Transverse colon (tissue), 4 donors: ENCODE measurements around the gene MICB. TPM values are rescaled to one million over a fixed set of nuclear protein-coding genes. Genes with fewer than 3 reads are reported as not detected.

Experiments used
- DNase-seq: peaks from one replicate; pipeline ENCODE4 v3.0.0-alpha.2; 2019
- H3K27ac ChIP-seq, 4 donors: fragments of 200-600 bp; sonication (generic); 2 replicates each; pipeline ENCODE4 v1.5.1; 2016 to 2018; ENCODE audit warnings: inconsistent platforms in 4 of 4
- H3K27me3 ChIP-seq: fragments of 200-600 bp; sonication (generic); 2 replicates; pipeline ENCODE4 v1.5.1; 2017; ENCODE audit warnings: inconsistent platforms
- H3K36me3 ChIP-seq, 4 donors: fragments of 200-600 bp; sonication (generic); 2 replicates each; pipeline ENCODE4 v1.5.1; 2017 to 2019; ENCODE audit warnings: inconsistent platforms in 4 of 4
- H3K4me1 ChIP-seq, 4 donors: fragments of 200-600 bp; sonication (generic); 2 replicates each; pipeline ENCODE4 v1.5.1; 2017 to 2020; ENCODE audit warnings: inconsistent platforms in 4 of 4
- H3K4me3 ChIP-seq, 4 donors: fragments of 200-600 bp; sonication (generic); 1 replicate in 1 of 4; 2 replicates in 3 of 4; pipeline versions ENCODE4 v1.5.1 to v1.6.1; 2017 to 2019; ENCODE audit warnings: inconsistent platforms in 4 of 4
- H3K9me3 ChIP-seq, 2 donors: fragments of 200-600 bp; sonication (generic); 2 replicates each; pipeline ENCODE4 v1.5.1; 2017 to 2019; ENCODE audit warnings: inconsistent platforms in 2 of 2
- EP300 ChIP-seq: sonication (generic); formaldehyde crosslinking; IDR thresholded peaks from one replicate; pipeline ENCODE4 v1.6.1; 2017; ENCODE audit warnings: antibody characterized with exemption, low read depth
- POLR2A ChIP-seq: fragments of 450-650 bp; IDR thresholded peaks from one replicate; pipeline ENCODE4 v1.6.1; 2016; ENCODE audit warnings: antibody characterized with exemption, mild to moderate bottlenecking, moderate library complexity
- POLR2AphosphoS5 ChIP-seq, 3 donors: sonication (generic); formaldehyde crosslinking; IDR thresholded peaks; one replicate each; pipeline ENCODE4 v1.6.1; 2016; ENCODE audit warnings: antibody characterized with exemption in 3 of 3
- in situ Hi-C, 4 donors: fragments of 200-750 bp; cut with MboI; loops; one replicate each; pipeline versions ENCODE4 v1.15.0 to v1.15.1; 2017; ENCODE audit warnings: low sequenced_read_pairs in 3 of 4, low pct_ligation_motif_present in 1 of 4, low pct_unique_long_range_greater_than_20kb in 1 of 4
- intact Hi-C: fragments of 100-400 bp; cut with DNase I; formaldehyde crosslinking; loops from one replicate; pipeline ENCODE4 v1.15.1; 2023; ENCODE audit warnings: low total_unique reads
- small RNA-seq, 4 donors: library from RNA; depleted of rRNA; stranded (forward); fragments of <200 nt; gene quantifications; one replicate each; pipeline ENCODE3, GENCODE V24; 2016
- total RNA-seq, 4 donors: library from RNA; depleted of rRNA; stranded (reverse); fragments of >200 nt; gene quantifications; one replicate each; pipeline ENCODE4 v1.1.0, GENCODE V29; 2016
- TF ChIP-seq, protein P1 (sequence below), 5 experiments: fragments of 200-600 bp in 3 of 5; fragments of 450-650 bp in 2 of 5; sonication (generic) in 3 of 5; IDR thresholded peaks; 1 replicate in 2 of 5; 2 replicates in 3 of 5; pipeline ENCODE4 v1.5.1; 2016 to 2017; ENCODE audit warnings: antibody characterized with exemption in 5 of 5, inconsistent platforms in 3 of 5, mild to moderate bottlenecking in 2 of 5, moderate library complexity in 1 of 5

Gene MICB
- total RNA-seq, 4 donors from 2014 or later: 1.4 to 9.7 (median 4.0) TPM

DNA sequence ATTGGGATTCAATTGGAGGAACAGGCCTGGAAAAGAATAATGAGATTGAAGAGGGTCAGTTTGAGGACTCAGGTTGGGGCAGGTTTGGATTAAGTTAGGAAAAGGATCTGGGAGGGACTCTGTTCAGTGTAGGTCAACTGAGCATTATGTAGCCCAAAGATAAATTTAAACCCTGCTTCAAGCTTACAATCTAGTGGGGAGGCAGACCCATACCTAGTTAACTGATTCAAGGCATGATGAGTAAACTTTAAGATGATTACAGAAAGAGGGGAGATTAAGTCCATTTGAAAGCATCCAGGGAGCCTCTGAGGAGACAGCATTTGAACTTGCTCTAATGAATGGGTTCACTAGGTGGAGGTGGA lies 62.7 kb downstream of the MICB start:
- no peaks in the 10 kb centered on the region for H3K9me3 ChIP-seq
- no peaks in the 10 kb centered on the region for H3K27me3 ChIP-seq
- no peak overlapping the region for H3K4me3 ChIP-seq
- H3K36me3 ChIP-seq: peaks cover 0 to 14% (median 6%) of the 10 kb centered on the region in 4 donors
- intact Hi-C loops: no loop called here
- in situ Hi-C loops: no loop called here
- TF ChIP-seq, protein P1, sequence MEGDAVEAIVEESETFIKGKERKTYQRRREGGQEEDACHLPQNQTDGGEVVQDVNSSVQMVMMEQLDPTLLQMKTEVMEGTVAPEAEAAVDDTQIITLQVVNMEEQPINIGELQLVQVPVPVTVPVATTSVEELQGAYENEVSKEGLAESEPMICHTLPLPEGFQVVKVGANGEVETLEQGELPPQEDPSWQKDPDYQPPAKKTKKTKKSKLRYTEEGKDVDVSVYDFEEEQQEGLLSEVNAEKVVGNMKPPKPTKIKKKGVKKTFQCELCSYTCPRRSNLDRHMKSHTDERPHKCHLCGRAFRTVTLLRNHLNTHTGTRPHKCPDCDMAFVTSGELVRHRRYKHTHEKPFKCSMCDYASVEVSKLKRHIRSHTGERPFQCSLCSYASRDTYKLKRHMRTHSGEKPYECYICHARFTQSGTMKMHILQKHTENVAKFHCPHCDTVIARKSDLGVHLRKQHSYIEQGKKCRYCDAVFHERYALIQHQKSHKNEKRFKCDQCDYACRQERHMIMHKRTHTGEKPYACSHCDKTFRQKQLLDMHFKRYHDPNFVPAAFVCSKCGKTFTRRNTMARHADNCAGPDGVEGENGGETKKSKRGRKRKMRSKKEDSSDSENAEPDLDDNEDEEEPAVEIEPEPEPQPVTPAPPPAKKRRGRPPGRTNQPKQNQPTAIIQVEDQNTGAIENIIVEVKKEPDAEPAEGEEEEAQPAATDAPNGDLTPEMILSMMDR (IDR thresholded peaks at IDR 0.05): no peak
- TF ChIP-seq POLR2AphosphoS5 (IDR thresholded peaks at IDR 0.05) (no peak), EP300 (no peak), POLR2A (no peak)
- peaks cover 0 to 35% (median 7%) of the 10 kb centered on the region in 4 donors for H3K4me1 ChIP-seq
- peak overlapping the region; percentile 32 to 69 (median 63) for H3K27ac ChIP-seq
- no peak for DNase-seq

Small RNA genes lying within 50 kb of the gene (small RNA-seq; reads per million reads assigned to genes)
- gene AL663061.1: 0 reads per million in 4 donors
- 0 reads per million in 4 donors for gene RF00019
- gene SNORD117: 96.4 to 472 (median 126) reads per million in 4 donors
- 0 reads per million in 4 donors for gene SNORD84

Other genes with a start within 250 kb of the MICB start
- gene HLA-C, start 226.1 kb upstream of the MICB start, total RNA-seq: 1,000 to 10,000 TPM in 3 of 4 donors, 100 to 1,000 TPM in 1; 200 to 1,614 (median 1,271) TPM
- gene HLA-B, start 141.0 kb upstream of the MICB start, total RNA-seq: 1,000 to 10,000 TPM in 3 of 4 donors, 100 to 1,000 TPM in 1; 915 to 3,432 (median 2,814) TPM
- gene MICA, start 94.5 kb upstream of the MICB start, total RNA-seq: 10 to 100 TPM in 3 of 4 donors, 1 to 10 TPM in 1; 7.8 to 45.3 (median 19.9) TPM
- not detected for gene MCCD1, start 30.8 kb downstream of the MICB start, total RNA-seq
- 100 to 1,000 TPM; 147 to 519 (median 271) TPM for gene DDX39B, start 43.9 kb downstream of the MICB start, total RNA-seq
- under 1 TPM in 2 of 4 donors, not detected in 2; 0.82 to 0.95 TPM for gene ATP6V1G2, start 48.5 kb downstream of the MICB start, total RNA-seq
- 10 to 100 TPM; 13.7 to 29.5 (median 22.9) TPM for gene NFKBIL1, start 49.5 kb downstream of the MICB start, total RNA-seq
- gene LTA, start 74.1 kb downstream of the MICB start, total RNA-seq: not detected
- gene TNF, start 77.4 kb downstream of the MICB start, total RNA-seq: 1 to 10 TPM in 1 of 4 donors, under 1 TPM in 1, not detected in 2; 0.41 to 1.1 TPM
- gene LTB, start 84.3 kb downstream of the MICB start, total RNA-seq: 10 to 100 TPM in 1 of 4 donors, 1 to 10 TPM in 1, not detected in 2; 7.6 to 34.8 TPM
- 1 to 10 TPM in 3 of 4 donors, not detected in 1; 1.1 to 7.6 (median 1.9) TPM for gene LST1, start 88.1 kb downstream of the MICB start, total RNA-seq
- not detected for gene NCR3, start 94.9 kb downstream of the MICB start, total RNA-seq
- gene AIF1, start 117.1 kb downstream of the MICB start, total RNA-seq: 10 to 100 TPM in 2 of 4 donors, 1 to 10 TPM in 1, not detected in 1; 9.4 to 19.5 (median 17.3) TPM
- gene PRRC2A, start 122.6 kb downstream of the MICB start, total RNA-seq: 100 to 1,000 TPM in 1 of 4 donors, 10 to 100 TPM in 3; 63.9 to 138 (median 85.8) TPM
- 100 to 1,000 TPM; 221 to 310 (median 231) TPM for gene BAG6, start 154.5 kb downstream of the MICB start, total RNA-seq
- 1 to 10 TPM in 2 of 4 donors, not detected in 2; 2.2 to 5.5 TPM for gene APOM, start 157.7 kb downstream of the MICB start, total RNA-seq
- gene C6orf47, start 162.6 kb downstream of the MICB start, total RNA-seq: 10 to 100 TPM; 18.7 to 45.7 (median 25.2) TPM
- 10 to 100 TPM in 3 of 4 donors, 1 to 10 TPM in 1; 2.4 to 32.9 (median 23.2) TPM for gene GPANK1, start 166.9 kb downstream of the MICB start, total RNA-seq
- gene CSNK2B, start 167.9 kb downstream of the MICB start, total RNA-seq: 100 to 1,000 TPM; 182 to 231 (median 210) TPM
- 10 to 100 TPM in 2 of 4 donors, 1 to 10 TPM in 2; 2.4 to 21.3 (median 10.3) TPM for gene LY6G5B, start 171.8 kb downstream of the MICB start, total RNA-seq
- 1 to 10 TPM in 1 of 4 donors, under 1 TPM in 1, not detected in 2; 0.95 to 2.2 TPM for gene LY6G5C, start 182.9 kb downstream of the MICB start, total RNA-seq
- gene ABHD16A, start 205.2 kb downstream of the MICB start, total RNA-seq: 10 to 100 TPM; 45.4 to 72.8 (median 67.4) TPM
- not detected for gene LY6G6F, start 208.7 kb downstream of the MICB start, total RNA-seq
- not detected for gene LY6G6D, start 217.2 kb downstream of the MICB start, total RNA-seq
- not detected for gene LY6G6C, start 223.6 kb downstream of the MICB start, total RNA-seq
- gene MPIG6B, start 225.2 kb downstream of the MICB start, total RNA-seq: under 1 TPM in 1 of 4 donors, not detected in 3; 0.16 TPM
- 100 to 1,000 TPM in 3 of 4 donors, 10 to 100 TPM in 1; 78.3 to 148 (median 107) TPM for gene DDAH2, start 231.2 kb downstream of the MICB start, total RNA-seq
- gene CLIC1, start 238.4 kb downstream of the MICB start, total RNA-seq: 100 to 1,000 TPM; 253 to 375 (median 362) TPM
- gene MSH5, start 241.9 kb downstream of the MICB start, total RNA-seq: 100 to 1,000 TPM in 1 of 4 donors, 10 to 100 TPM in 3; 16.5 to 159 (median 43.9) TPM